SHP77 (cell line): ENCODE results near the gene ZNF655.
"Not testable (repeated sequence)": the region's sequence is repeated elsewhere in the genome, so short reads cannot be mapped to it uniquely, and the experiment has no call there.

ENCODE experiments used
- DNase-seq, 2 experiments: peaks; one replicate each; lab custom pipeline; 2025; lab: John Stamatoyannopoulos, UW

ZNF655 gene

GRCh38 chr7:99558306-99559174 lies at the start of gene ZNF655:
Gene ZNF655, plus strand, starts transcription at chr7:99558642. Its CDS starts 1,918 bp downstream, at chr7:99560560.
- peak; percentile 81 to 89 for DNase-seq

- no peak for DNase-seq
Observed at GRCh38 chr7:99514050-99514449, 44.4 kb upstream of the ZNF655 start.

GRCh38 chr7:99521399-99521798 lies 37.0 kb upstream of the ZNF655 start:
- no peak for DNase-seq

GRCh38 chr7:99525713-99526440 lies 32.6 kb upstream of the ZNF655 start:
- no peak for DNase-seq

GRCh38 chr7:99531354-99531765 lies 27.1 kb upstream of the ZNF655 start:
- no peak for DNase-seq

GRCh38 chr7:99535667-99536066 lies 22.8 kb upstream of the ZNF655 start:
- DNase-seq: no peak

GRCh38 chr7:99539213-99539811 lies 19.1 kb upstream of the ZNF655 start:
- DNase-seq: no peak

- no peak for DNase-seq
Observed at GRCh38 chr7:99540542-99540941, 17.9 kb upstream of the ZNF655 start.

GRCh38 chr7:99541212-99541611 lies 17.2 kb upstream of the ZNF655 start:
- no peak for DNase-seq

GRCh38 chr7:99543081-99543671 lies 15.3 kb upstream of the ZNF655 start:
- DNase-seq: no peak

GRCh38 chr7:99543916-99544315 lies 14.5 kb upstream of the ZNF655 start:
- no peak for DNase-seq

- DNase-seq: not testable (repeated sequence)
Observed at GRCh38 chr7:99545308-99545707, 13.1 kb upstream of the ZNF655 start.

GRCh38 chr7:99549545-99549944 lies 8.9 kb upstream of the ZNF655 start:
- not testable (repeated sequence) for DNase-seq

- no peak for DNase-seq
Observed at GRCh38 chr7:99551334-99551733, 7.1 kb upstream of the ZNF655 start.

GRCh38 chr7:99551767-99552463 lies 6.5 kb upstream of the ZNF655 start, which contains the start of gene FAM200A:
Gene FAM200A, minus strand, starts transcription at chr7:99552114. Its CDS starts 3,707 bp downstream, at chr7:99548407.
- DNase-seq: peak; percentile 90 to 91

- no peak for DNase-seq
Observed at GRCh38 chr7:99553039-99553438, 5.4 kb upstream of the ZNF655 start.

GRCh38 chr7:99554939-99555338 lies 3.5 kb upstream of the ZNF655 start:
- no peak for DNase-seq

- DNase-seq: no peak
Observed at GRCh38 chr7:99557196-99557607, 1.2 kb upstream of the ZNF655 start.

- no peak for DNase-seq
Observed at GRCh38 chr7:99557940-99558305, 519 bp upstream of the ZNF655 start.

GRCh38 chr7:99559175-99559915 lies 903 bp downstream of the ZNF655 start:
- no peak for DNase-seq
